Upper lobe of left lung (tissue), 6 donors: ENCODE data around the gene CYP2A13. TPM values are rescaled to one million over a fixed set of nuclear protein-coding genes. Genes with fewer than 3 reads are reported as not detected.
"Not testable (repeated sequence)": the region's sequence is repeated elsewhere in the genome, so short reads cannot be mapped to it uniquely, and the experiment has no call there.

Experiments
- ATAC-seq, 2 donors: fragments of 200-7000 bp; cut with Tn5 transposase; one replicate each; pipeline ENCODE4 v1.9.1; 2022; ENCODE audit warnings: mild to moderate bottlenecking in 2 of 2, moderate library complexity in 2 of 2; ENCODE audit not compliant: low FRiP score in 2 of 2
- DNase-seq, 2 donors: peaks; one replicate each; pipeline ENCODE4 v3.0.0-alpha.2; 2019 to 2020
- H3K27ac ChIP-seq, 4 donors: fragments of 200-600 bp; sonication (generic); one replicate each; pipeline ENCODE4 v1.5.1; 2016 to 2019
- H3K27me3 ChIP-seq, 4 donors: fragments of 200-600 bp; sonication (generic); one replicate each; pipeline ENCODE4 v1.5.1; 2017 to 2019
- H3K36me3 ChIP-seq, 4 donors: fragments of 200-600 bp; sonication (generic); one replicate each; pipeline ENCODE4 v1.5.1; 2016 to 2019
- H3K4me1 ChIP-seq, 4 donors: fragments of 200-600 bp; sonication (generic); one replicate each; pipeline ENCODE4 v1.5.1; 2018 to 2019
- H3K4me3 ChIP-seq, 4 donors: fragments of 200-600 bp; sonication (generic); one replicate each; pipeline ENCODE4 v1.5.1; 2017 to 2019; ENCODE audit warnings: mild to moderate bottlenecking in 2 of 4, moderate library complexity in 1 of 4
- H3K9me3 ChIP-seq, 4 donors: fragments of 200-600 bp; sonication (generic); one replicate each; pipeline ENCODE4 v1.5.1; 2018 to 2019
- CTCF ChIP-seq, 6 experiments: fragments of 450-650 bp in 4 of 6; fragments of 200-600 bp in 2 of 6; sonication (generic) in 2 of 6; IDR thresholded peaks; one replicate each; pipeline ENCODE4 v1.5.1; 2016 to 2019; ENCODE audit warnings: antibody characterized with exemption in 6 of 6
- EP300 ChIP-seq, 4 donors: sonication (generic); formaldehyde crosslinking; IDR thresholded peaks; one replicate each; pipeline ENCODE4 v1.5.1; 2017; ENCODE audit warnings: antibody characterized with exemption in 4 of 4, control low read depth in 2 of 4
- POLR2A ChIP-seq, 4 donors: fragments of 450-650 bp; IDR thresholded peaks; one replicate each; pipeline ENCODE4 v1.5.1; 2016 to 2017; ENCODE audit warnings: antibody characterized with exemption in 4 of 4, mild to moderate bottlenecking in 2 of 4
- POLR2AphosphoS5 ChIP-seq, 2 donors: sonication (generic); formaldehyde crosslinking; IDR thresholded peaks; one replicate each; pipeline ENCODE4 v1.5.1; 2017; ENCODE audit warnings: antibody characterized with exemption in 2 of 2
- WGBS, 2 donors: methylation state at CpG; one replicate each; pipeline ENCODE4 v1.1.5; 2017 to 2018; 5-methylcytosine and 5-hydroxymethylcytosine counted together
- total RNA-seq, 6 donors: library from RNA; depleted of rRNA in 4 of 6; stranded (reverse); fragments of >200 nt in 4 of 6; gene quantifications; one replicate each; pipeline versions ENCODE4 v1.1.0 to v1.2.1, GENCODE V29; 2016 to 2021
- donor health status: DM: no; HTN: no; CAD: no; lungs with moderate emphysema.
- donor health status: DM: no; HTN: yes; CAD: no; lungs with severe emphysema.

The CYP2A13 gene
- total RNA-seq, 6 donors from 2014 or later: 1.3 to 2.8 TPM; not detected in 4

GRCh38 chr19:41095703-41096102, 7.5 kb downstream of the CYP2A13 start:
- DNase-seq: no peak
- 47 to 69% methylated on average over 15 of the region's 15 CpGs for WGBS, 2 donors
- H3K4me1 ChIP-seq: no peaks in the 10 kb centered on the region
- ATAC-seq: no peak
- H3K27ac ChIP-seq: no peak overlapping the region
- no peaks in the 10 kb centered on the region for H3K9me3 ChIP-seq
- no peaks in the 10 kb centered on the region for H3K36me3 ChIP-seq
- H3K4me3 ChIP-seq: no peak overlapping the region
- no peaks in the 10 kb centered on the region for H3K27me3 ChIP-seq
- TF ChIP-seq POLR2AphosphoS5 (IDR thresholded peaks at IDR 0.05) (no peak), POLR2A (IDR thresholded peaks at IDR 0.05) (no peak), CTCF (IDR thresholded peaks at IDR 0.05) (no peak), EP300 (IDR thresholded peaks at IDR 0.05) (no peak)

- WGBS, 2 donors: 54 to 76% methylated on average over 7 of the region's 7 CpGs
- no peak for TF ChIP-seq CTCF (IDR thresholded peaks at IDR 0.05)
- no peaks in the 10 kb centered on the region for H3K9me3 ChIP-seq
- no peak overlapping the region for H3K27ac ChIP-seq
- no peak overlapping the region for H3K4me3 ChIP-seq
- no peaks in the 10 kb centered on the region for H3K36me3 ChIP-seq
- ATAC-seq (no peak), DNase-seq (no peak)
- no peaks in the 10 kb centered on the region for H3K27me3 ChIP-seq
- no peaks in the 10 kb centered on the region for H3K4me1 ChIP-seq
Measured at GRCh38 chr19:41096353-41096752, 8.1 kb downstream of the CYP2A13 start.

DNA sequence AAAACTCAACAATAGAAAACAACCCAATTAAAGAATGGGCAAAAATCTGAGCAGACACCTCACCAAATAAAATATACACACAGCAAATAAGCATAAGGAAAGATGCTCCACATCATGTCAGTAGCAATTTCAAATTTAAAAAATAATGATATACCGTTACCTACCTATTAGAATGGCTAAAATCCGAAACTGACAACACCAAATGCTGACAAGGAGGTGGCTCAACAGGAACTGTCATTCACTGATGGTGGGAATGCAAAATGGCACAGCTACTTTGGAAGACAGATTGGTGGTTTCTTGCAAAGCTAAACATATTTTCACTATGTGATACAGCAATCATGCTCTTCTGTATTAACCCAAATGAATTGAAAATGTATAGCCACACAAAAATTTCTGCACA, 9.1 kb downstream of the CYP2A13 start:
- H3K4me1 ChIP-seq: no peaks in the 10 kb centered on the region
- 75% methylated on average over 2 of the region's 2 CpGs for WGBS, 2 donors
- H3K27me3 ChIP-seq: no peaks in the 10 kb centered on the region
- ATAC-seq (no peak), DNase-seq (no peak)
- TF ChIP-seq EP300 (IDR thresholded peaks at IDR 0.05) (no peak), POLR2AphosphoS5 (IDR thresholded peaks at IDR 0.05) (no peak), POLR2A (IDR thresholded peaks at IDR 0.05) (no peak), CTCF (IDR thresholded peaks at IDR 0.05) (no peak)
- H3K9me3 ChIP-seq: peaks cover 0 to 6% (median 2%) of the 10 kb centered on the region in 4 donors
- H3K36me3 ChIP-seq: no peaks in the 10 kb centered on the region
- H3K27ac ChIP-seq: no peak overlapping the region
- no peak overlapping the region for H3K4me3 ChIP-seq

DNA sequence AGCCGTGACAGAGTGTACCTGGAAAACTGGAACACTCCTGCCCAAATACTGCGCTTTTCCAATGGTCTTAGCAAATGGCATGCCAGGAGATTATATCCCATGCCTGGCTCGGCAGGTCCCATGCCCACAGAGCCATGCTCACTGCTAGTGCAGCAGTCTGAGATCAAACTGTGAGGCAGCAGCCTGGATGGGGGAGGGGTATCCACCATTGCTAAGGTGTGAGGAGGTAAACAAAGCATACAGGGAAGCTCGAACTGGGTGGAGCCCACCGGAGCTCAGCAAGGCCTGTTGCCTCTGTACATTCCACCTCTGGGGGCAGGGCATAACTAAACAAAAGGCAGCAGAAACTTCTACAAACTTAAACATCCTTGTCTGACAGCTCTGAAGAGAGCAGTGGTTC, 10.5 kb downstream of the CYP2A13 start:
- H3K27ac ChIP-seq: no peak overlapping the region
- no peaks in the 10 kb centered on the region for H3K4me1 ChIP-seq
- no peak overlapping the region for H3K4me3 ChIP-seq
- H3K36me3 ChIP-seq: no peaks in the 10 kb centered on the region
- peaks cover 0 to 11% (median 6%) of the 10 kb centered on the region in 4 donors for H3K9me3 ChIP-seq
- no peak for DNase-seq
- no peaks in the 10 kb centered on the region for H3K27me3 ChIP-seq
- WGBS, 2 donors: 66 to 75% methylated on average over 5 of the region's 5 CpGs
- ATAC-seq: no peak
- TF ChIP-seq EP300 (IDR thresholded peaks at IDR 0.05): no peak
- no peak for TF ChIP-seq POLR2A (IDR thresholded peaks at IDR 0.05)
- TF ChIP-seq POLR2AphosphoS5 (IDR thresholded peaks at IDR 0.05): no peak
- no peak for TF ChIP-seq CTCF (IDR thresholded peaks at IDR 0.05)

GRCh38 chr19:41102210-41102609, 14.0 kb downstream of the CYP2A13 start:
- H3K27me3 ChIP-seq, H3K4me1 ChIP-seq, DNase-seq, H3K27ac ChIP-seq, H3K36me3 ChIP-seq, ATAC-seq, H3K4me3 ChIP-seq: not testable (repeated sequence)
- H3K9me3 ChIP-seq: peaks cover 0 to 14% (median 6%) of the 10 kb centered on the region in 4 donors
- 100% methylated on average over 1 of the region's 1 CpG for WGBS, 2 donors
